ENCODE data around the gene WTIP.

WTIP gene

DNA sequence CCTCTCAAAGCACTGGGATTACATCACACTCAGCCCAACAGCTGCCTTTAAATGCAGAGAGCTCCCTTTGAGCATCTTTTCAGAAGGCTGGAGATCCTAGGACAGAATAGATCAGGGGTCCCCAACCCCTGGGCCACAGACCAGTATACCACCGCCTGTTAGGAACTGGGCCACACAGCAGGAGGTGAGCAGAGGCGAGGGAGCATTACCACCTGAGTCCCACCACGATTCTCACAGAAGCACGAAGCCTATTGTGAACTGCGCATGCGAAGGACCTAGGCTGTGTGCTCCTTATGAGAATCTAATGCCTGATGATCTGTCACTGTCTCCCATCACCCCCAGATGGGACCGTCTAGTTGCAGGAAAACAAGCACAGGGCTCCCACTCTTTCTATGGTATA, 2.2 kb upstream of the WTIP start:
- no peak for DNase-seq

DNA sequence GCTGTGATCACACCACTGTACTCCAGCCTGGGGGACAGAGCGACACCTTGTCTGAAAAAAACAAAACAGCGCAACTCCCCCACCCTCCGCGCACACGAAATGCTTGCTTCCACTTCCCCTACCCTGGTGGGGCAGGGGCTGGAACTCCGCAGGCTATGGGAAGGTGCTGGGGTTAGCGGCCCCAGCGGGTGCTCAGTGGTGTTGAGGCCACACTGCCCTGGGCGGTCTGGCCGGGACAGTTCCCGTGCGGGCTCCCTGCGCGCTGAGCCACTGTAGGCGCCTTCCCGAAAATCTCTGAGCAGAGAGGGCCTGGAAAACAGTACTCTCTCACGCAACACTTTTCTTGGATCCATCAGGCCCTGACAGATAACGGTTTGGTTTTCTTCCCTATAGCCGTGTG, 1.1 kb upstream of the WTIP start:
- no peak for DNase-seq

DNA sequence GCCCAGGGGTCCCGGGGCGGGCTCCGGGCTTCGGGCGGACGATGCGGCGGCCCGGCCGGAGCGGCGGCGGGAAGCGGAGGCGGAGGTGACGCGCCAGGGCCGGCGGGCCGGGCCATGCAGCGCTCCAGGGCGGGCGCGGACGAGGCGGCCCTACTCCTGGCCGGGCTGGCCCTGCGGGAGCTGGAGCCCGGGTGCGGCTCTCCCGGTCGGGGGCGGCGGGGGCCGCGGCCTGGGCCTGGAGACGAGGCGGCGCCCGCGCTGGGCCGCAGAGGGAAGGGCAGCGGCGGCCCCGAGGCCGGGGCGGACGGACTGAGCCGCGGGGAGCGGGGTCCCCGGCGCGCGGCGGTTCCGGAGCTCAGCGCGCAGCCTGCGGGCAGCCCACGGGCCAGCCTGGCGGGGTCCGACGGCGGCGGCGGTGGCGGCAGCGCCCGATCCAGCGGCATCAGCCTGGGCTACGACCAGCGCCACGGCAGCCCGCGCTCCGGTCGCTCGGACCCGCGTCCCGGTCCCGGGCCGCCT, 362 bp downstream of the WTIP start:
- no peak for DNase-seq

GRCh38 chr19:34482380-34483250, 1.1 kb downstream of the WTIP start:
- DNase-seq, result no peak

DNA sequence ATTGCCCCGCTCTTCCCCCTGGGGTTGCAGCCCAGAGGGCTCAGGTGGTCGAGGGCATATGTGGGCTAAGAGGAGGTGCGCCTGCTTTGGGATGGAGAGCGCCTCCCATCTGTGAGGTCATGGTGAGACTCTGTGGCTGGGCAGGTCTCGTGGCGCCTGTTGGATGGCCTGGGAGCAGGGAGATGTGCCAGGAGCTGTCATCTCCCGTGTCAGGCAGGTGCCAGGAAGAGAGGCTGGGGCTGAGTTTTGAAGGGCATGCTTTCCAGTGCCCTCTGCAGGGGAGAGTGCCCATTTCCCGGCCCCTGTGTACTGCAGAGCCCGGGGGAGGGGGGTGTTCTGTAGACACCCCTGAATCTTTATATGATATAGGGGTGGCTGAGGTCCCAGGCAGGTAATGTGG, 2.8 kb downstream of the WTIP start:
- DNase-seq, result no peak

DNA sequence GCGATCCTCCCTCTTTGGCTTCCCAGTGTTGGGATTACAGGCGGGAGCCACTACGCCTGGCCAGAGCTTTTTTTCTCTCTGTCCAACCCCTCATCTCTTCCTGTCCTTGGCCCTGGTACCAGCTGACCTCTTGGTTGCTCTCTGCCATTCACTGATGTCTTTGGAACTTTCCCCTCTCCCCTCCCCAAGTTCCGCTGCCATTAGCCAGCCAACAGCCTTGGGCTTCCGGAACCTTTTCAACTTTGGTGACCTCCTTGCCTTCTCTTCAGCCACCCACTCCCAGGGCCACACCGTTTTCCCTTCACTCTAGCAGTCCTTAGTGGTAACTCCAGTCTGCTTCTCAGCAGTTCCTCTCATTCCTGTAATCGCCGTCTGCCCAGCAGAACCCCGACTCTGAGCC, 4.3 kb downstream of the WTIP start:
- DNase-seq, result no peak

DNA sequence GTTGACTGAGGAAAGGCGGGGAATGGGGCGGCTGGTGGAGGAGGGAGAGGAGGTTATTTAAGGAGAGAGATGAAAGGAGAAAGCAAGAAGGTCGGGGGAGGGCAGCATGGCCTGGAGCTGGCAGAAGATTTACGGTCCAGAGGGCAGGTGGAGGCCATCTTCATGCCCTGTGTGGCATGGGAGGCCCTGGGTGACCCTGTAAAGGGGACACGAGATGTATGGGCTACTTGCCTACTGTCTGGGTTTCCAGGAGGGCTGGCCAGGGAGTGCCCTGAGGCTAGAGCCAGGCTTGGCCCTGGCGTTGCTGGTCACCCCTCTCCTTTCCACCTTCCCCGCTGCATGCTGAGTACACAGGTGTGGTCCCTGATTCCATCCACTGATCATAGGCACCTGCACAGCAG, 6.1 kb downstream of the WTIP start:
- DNase-seq, result no peak

DNA sequence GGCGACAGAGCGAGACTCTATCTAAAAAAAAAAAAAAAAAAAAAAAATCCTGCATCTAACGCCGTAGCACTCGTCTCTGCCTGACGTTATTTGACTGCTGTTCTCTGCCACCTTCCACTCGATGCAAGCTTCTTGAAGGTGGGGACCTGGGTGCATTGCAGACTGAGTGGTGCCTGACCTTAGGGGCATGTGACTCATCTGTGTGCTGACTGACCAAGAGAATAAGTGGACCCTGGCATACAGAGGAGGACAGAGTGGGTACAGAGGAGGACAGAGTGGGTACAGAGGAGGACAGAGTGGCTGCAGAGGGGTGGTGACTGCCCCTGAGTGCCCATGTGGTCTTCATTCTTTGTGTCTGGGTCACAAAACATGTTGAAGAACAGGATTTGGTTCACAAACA, 7.6 kb downstream of the WTIP start:
- DNase-seq, result no peak

DNA sequence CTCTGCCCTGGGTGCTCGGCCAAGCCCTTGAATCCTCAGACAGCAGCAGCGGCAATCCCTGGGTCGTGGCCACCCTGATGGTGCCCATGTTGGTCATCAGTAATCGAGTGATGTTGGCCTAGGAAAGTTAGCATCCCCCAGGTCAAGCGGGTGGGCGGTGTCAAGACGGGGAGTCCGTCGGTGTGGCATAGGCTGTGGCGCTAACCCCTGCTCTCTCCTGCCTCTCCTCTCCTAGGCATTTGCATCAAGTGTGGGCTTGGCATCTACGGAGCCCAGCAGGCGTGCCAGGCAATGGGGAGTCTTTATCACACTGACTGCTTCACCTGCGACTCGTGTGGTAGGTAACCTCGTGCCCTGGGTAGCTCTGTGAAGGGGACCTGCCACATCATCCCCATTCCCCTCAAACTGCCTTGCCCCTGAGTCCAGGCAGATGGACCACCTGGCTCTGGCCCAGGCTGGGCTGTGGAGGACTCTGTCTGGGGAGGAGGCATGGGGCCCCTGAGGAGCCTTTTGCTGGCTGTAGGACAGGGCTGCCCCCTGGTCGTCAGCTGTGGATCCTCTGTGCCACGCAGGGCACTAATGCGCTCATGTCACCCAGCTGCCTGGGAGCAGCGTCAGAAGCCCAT, 8.7 kb downstream of the WTIP start:
- no peak for DNase-seq

- DNase-seq, result no peak
Observed at GRCh38 chr19:34493038-34493648, 11.6 kb downstream of the WTIP start.

GRCh38 chr19:34493649-34494044, 12.1 kb downstream of the WTIP start:
- no peak for DNase-seq

DNA sequence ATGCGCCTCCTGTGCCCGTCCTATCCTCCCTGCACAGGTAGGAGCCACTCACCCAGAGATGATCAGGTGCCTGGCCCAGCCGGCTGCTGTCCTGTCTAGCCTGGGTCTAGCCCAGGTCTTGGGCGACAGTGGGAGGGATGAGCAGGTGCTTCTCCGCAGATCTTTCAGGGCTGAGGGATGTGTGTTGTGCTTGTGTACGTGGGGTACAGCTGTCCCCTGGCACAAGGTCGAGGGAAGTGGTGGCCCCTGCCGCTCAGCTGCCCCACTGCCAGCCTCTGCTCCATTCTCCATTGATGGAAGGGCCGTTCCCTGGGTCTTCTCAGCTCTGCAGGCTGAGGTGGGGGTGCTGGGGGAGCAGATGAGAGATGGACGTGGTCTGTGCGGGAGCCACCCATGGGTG, 13.0 kb downstream of the WTIP start:
- no peak for DNase-seq

DNA sequence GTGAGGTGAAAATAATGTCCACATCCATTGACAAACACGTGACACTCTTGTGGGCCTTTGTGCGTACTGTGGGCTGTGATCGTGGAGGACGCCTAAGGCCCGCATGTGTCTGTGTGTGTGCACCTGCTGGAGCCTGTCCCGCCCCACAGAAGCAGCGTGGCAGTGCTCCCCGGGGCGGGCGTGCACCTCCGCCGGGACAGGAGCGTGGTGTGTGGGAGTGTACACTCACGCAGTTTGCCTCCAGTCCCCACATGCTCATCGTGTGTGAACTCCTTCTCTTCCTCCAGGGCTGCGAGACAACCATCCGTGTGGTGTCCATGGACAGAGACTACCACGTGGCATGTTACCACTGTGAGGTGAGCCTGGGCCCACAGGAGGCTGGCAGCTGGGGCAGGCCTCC, 13.9 kb downstream of the WTIP start:
- DNase-seq, result no peak

DNA sequence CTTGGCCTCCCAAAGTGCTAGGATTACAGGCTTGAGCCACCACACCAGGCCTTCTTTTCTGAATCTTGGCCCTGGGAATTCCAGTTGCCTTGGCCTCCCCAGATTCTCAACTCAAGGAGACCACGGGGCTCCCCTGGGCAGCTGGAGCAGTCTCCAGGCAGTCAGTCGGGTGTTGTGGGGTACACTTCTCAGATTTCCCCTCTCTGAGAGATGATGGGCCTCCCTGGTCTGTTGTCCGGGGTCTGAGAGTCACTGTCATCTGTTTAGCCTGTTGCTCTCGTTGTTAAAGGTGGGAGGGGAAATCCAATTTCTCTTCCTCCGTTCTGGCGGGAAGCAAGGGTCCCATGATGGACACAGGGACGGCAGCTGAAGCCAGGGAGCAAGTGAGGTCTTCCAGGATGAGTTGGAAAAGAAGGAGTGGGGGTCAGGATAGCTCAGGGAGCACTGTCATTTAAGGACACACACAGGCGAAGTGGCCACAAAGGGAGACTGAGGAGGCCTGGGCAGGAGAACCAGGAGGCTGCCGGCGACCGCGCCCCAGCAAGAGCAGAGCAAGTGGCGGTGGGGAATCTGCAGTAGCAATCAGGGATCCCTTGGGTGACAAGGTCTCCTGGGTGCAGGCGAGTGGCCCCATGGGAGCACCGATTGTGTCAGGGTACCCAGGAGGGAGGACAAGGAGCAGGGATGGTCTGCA, 15.7 kb downstream of the WTIP start:
- no peak for DNase-seq

DNA sequence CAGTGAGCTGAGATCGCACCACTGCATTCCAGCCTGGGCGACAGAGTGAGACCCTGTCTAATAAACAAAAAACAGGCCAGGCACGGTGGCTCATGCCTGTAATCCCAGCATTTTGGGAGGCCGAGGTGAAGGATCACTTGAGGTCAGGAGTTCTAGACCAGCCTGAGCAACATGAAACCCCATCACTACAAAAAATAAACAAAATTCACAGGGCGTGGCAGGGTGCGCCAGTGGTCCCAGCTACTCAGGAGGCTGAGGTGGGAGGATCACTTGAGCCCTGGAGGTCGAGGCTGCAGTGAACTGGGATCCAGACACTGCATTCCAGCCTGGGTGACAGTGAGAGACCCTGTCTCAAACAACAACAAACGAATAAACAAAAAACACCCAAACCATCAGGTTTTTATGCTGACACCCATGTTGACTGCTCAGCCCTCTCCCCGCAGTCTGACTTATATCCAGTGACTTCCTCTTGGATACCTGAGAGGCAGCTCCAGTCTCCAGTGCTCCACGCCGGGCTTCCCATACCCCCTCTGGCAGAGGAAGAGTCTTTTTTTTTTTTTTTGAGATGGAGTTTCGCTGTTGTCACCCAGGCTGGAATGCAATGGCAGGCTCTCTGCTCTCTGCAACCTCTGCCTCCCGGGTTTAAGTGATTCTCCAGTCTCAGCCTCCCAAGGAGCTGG, 17.7 kb downstream of the WTIP start:
- DNase-seq, result no peak

- DNase-seq, result no peak
Observed at GRCh38 chr19:34500656-34501120, 19.1 kb downstream of the WTIP start.

GRCh38 chr19:34501339-34502320, 20.1 kb downstream of the WTIP start:
- DNase-seq, result peak; percentile 76

GRCh38 chr19:34502582-34503411, 21.2 kb downstream of the WTIP start:
- no peak for DNase-seq

DNA sequence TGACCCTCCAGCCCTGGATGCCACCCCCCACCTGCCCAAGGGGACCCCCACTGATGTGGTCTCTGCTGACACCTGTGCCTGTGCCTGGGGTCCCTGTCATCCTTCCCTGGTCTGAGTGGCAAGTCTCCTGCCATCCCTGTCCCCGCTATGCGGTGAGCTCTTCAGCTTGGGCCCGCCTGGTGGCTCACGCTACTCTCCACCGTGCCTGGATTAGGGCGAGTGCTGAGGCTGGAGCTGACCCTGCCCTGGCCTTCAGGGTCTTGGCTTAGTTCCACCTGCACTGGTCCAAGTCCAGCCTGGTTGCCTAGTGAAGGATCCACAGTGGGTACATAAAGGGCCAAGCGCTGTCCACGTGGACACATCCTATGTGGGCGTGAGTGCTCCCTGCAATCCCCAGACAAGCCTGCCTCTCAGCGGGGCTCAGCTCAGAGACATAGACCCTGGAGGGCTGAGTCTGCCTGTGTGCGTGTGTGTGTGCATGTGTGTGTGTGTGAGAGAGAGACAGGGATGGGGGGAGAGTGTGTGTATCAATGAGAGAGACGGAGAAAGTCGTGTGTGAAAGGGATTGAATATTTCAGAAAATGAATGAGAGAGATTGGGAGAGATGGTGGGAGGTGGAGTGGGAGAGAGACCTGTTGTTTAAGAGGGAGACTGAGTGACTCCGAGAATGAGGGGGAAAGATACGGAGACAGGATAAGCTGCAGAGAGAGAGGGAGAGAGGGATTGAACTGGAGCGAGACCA, 22.1 kb downstream of the WTIP start:
- DNase-seq, result no peak
